ENCODE data around the gene ATF1. TPM values are rescaled to one million over a fixed set of nuclear protein-coding genes. Genes with fewer than 3 reads are reported as not detected.

Gene ATF1
- total and polyA plus RNA-seq, 10 of the 15 experiments (the other 5 are each of a cell fraction or from before 2014, with no cell fraction given) = 15.4 to 92.0 (median 33.6) TPM

- WGBS (ENCODE audit: insufficient coverage, insufficient replicate concordance, low lambda C conversion rate, missing lambda C conversion rate) = 96% methylated on average over 1 of the region's 1 CpG
- no peak overlapping the region for H2AFZ ChIP-seq (ENCODE audit: control insufficient read depth, low read depth, low read length)
- H3K4me2 ChIP-seq (ENCODE audit: control insufficient read depth, insufficient read depth) = no peak overlapping the region
- ChIA-PET CTCF (interaction anchor here (1.1 kb wide), 2 partner anchors 8 to 220 kb away, joined by 3 read pairs; no protein-coding TSS in a partner anchor), POLR2A (no interaction called here), RAD21 (ENCODE audit: unreplicated experiment) (no interaction called here), SMC1A (ENCODE audit: uncharacterized antibody, unreplicated experiment) (interaction anchor here (1.2 kb wide), 1 partner anchor 243 kb away, joined by 3 read pairs; no protein-coding TSS in a partner anchor)
- no peak overlapping the region for H3K9ac ChIP-seq (ENCODE audit: control insufficient read depth, insufficient read depth, low read length)
- no peaks in the 10 kb centered on the region for H4K20me1 ChIP-seq (ENCODE audit: control insufficient read depth, insufficient read depth)
- intact Hi-C loops (cut with micrococcal nuclease; ENCODE audit: unreplicated experiment) (no loop called here), in situ Hi-C loops (cut with MboI) (no loop called here)
- no peaks in the 10 kb centered on the region for H3K9me3 ChIP-seq (replicated peaks; ENCODE audit: control insufficient read depth, insufficient read depth, low read length)
- FAIRE-seq = no peak
- H3K4me1 ChIP-seq (ENCODE audit: control insufficient read depth, insufficient read depth, low read length) = no peaks in the 10 kb centered on the region
- BruUV-seq (replicated peaks) = no TSS peak
- H3K27me3 ChIP-seq (replicated peaks in 1 of 2; ENCODE audit: control insufficient read depth in 2 of 2, insufficient read depth in 2 of 2, low read length in 1 of 2) = no peaks in the 10 kb centered on the region
- no peak for TF ChIP-seq RUNX3 (IDR thresholded peaks at IDR 0.05; ENCODE audit: low read length)
- TF ChIP-seq, protein P1, sequence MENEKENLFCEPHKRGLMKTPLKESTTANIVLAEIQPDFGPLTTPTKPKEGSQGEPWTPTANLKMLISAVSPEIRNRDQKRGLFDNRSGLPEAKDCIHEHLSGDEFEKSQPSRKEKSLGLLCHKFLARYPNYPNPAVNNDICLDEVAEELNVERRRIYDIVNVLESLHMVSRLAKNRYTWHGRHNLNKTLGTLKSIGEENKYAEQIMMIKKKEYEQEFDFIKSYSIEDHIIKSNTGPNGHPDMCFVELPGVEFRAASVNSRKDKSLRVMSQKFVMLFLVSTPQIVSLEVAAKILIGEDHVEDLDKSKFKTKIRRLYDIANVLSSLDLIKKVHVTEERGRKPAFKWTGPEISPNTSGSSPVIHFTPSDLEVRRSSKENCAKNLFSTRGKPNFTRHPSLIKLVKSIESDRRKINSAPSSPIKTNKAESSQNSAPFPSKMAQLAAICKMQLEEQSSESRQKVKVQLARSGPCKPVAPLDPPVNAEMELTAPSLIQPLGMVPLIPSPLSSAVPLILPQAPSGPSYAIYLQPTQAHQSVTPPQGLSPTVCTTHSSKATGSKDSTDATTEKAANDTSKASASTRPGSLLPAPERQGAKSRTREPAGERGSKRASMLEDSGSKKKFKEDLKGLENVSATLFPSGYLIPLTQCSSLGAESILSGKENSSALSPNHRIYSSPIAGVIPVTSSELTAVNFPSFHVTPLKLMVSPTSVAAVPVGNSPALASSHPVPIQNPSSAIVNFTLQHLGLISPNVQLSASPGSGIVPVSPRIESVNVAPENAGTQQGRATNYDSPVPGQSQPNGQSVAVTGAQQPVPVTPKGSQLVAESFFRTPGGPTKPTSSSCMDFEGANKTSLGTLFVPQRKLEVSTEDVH (IDR thresholded peaks at IDR 0.05; ENCODE audit: low read depth, partially characterized antibody) = no peak
- no peak for TF ChIP-seq TAF1 (IDR thresholded peaks at IDR 0.05; ENCODE audit: borderline replicate concordance, low read depth, low read length)
- TF ChIP-seq MTA2 (IDR thresholded peaks at IDR 0.05; ENCODE audit: low read depth) = no peak
- TF ChIP-seq IRF4 (IDR thresholded peaks at IDR 0.05; ENCODE audit: low read depth, low read length) = no peak
- TF ChIP-seq POLR2AphosphoS2 (IDR thresholded peaks at IDR 0.05; ENCODE audit: low read depth, low read length) = no peak
- TF ChIP-seq IKZF2 (IDR thresholded peaks at IDR 0.05) = no peak
- no peak for TF ChIP-seq IKZF1 (conservative IDR thresholded peaks at IDR 0.05)
- TF ChIP-seq BCL3 (IDR thresholded peaks at IDR 0.05; ENCODE audit: borderline replicate concordance, insufficient read depth, low read depth, low read length, poor library complexity, severe bottlenecking) = no peak
- no peak for TF ChIP-seq ZNF384 (IDR thresholded peaks at IDR 0.05; ENCODE audit: borderline replicate concordance, low read depth, low read length)
- no peak for TF ChIP-seq MLLT1 (IDR thresholded peaks at IDR 0.05)
- TF ChIP-seq CBX3 (IDR thresholded peaks at IDR 0.05; ENCODE audit: borderline replicate concordance, low read depth) = no peak
- TF ChIP-seq NR2C1 (IDR thresholded peaks at IDR 0.05) = no peak
- no peak for TF ChIP-seq BHLHE40 (IDR thresholded peaks at IDR 0.05; ENCODE audit: borderline replicate concordance in 1 of 2, low read depth in 2 of 2, low read length in 1 of 2)
- no peaks in the 10 kb centered on the region for H3K79me2 ChIP-seq (ENCODE audit: control insufficient read depth, insufficient read depth, low read length)
- H3K27ac ChIP-seq (ENCODE audit: control insufficient read depth, insufficient read depth) = no peak overlapping the region
- H3K36me3 ChIP-seq (ENCODE audit: control insufficient read depth in 2 of 2, insufficient read depth in 2 of 2, low read length in 1 of 2) = peaks cover 9 to 16% of the 10 kb centered on the region in 2 experiments
- H3K4me3 ChIP-seq = no peak overlapping the region
- no peak for DNase-seq (ENCODE audit: low read depth, low spot score)
- no peak for ATAC-seq
Measured at GRCh38 chr12:50723865-50724264, 40.0 kb upstream of the ATF1 start.

All from GM12878 (cell line).